A549 (cell line): ENCODE results near the gene IFNLR1. TPM values are rescaled to one million over a fixed set of nuclear protein-coding genes. Genes with fewer than 3 reads are reported as not detected.
A peak's percentile ranks its signal among the peaks of the same experiment; 100 is the strongest.

Experiments
- ATAC-seq, 2 experiments: fragments of 200-7000 bp in 1 of 2; fragments of >200 bp in 1 of 2; cut with Nextera tagmentation in 1 of 2; cut with Tn5 transposase in 1 of 2; 3 replicates each; pipeline versions ENCODE4 v1.8.0 to v1.9.1; 2018 to 2020; ENCODE audit warnings: mild to moderate bottlenecking in 1 of 2, moderate library complexity in 1 of 2
- CTCF ChIA-PET: fragments of 300-600 bp; sonication (Branson Sonifier 250); formaldehyde crosslinking; extraction: SDS; loops from one replicate; lab custom pipeline; 2021; ENCODE audit warnings: antibody characterized with exemption, inconsistent platforms; lab: Yijun Ruan, JAX
- POLR2A ChIA-PET: fragments of 350-600 bp; formaldehyde crosslinking; extraction: SDS; loops from one replicate; lab custom pipeline; 2021; ENCODE audit warnings: antibody characterized with exemption, inconsistent platforms; lab: Yijun Ruan, JAX
- DNase-seq, 2 experiments: peaks; one replicate each; pipeline versions ENCODE4 v3.0.0 to v3.0.0-alpha.2; 2011 to 2016; ENCODE audit warnings: low read depth in 1 of 2, low spot score in 1 of 2
- FAIRE-seq: peaks from 2 replicates; lab custom pipeline; 2011; peaks lifted over from hg19 to GRCh38; lab: Jason Lieb, UNC
- H3K27ac ChIP-seq, 2 experiments: fragments of >200 bp; sonication (Bioruptor Twin); formaldehyde crosslinking; 3 replicates each; pipeline ENCODE4 v1.5.1; 2016 to 2017
- H3K4me1 ChIP-seq: fragments of >200 bp; sonication (Bioruptor Twin); formaldehyde crosslinking; 3 replicates; pipeline ENCODE4 v1.6.1; 2016
- H3K4me2 ChIP-seq: fragments of >200 bp; sonication (Bioruptor Twin); formaldehyde crosslinking; 3 replicates; pipeline ENCODE4 v1.6.1; 2016
- H3K4me3 ChIP-seq: fragments of >200 bp; sonication (Bioruptor Twin); formaldehyde crosslinking; 3 replicates; pipeline ENCODE4 v1.5.1; 2016
- H3K9me3 ChIP-seq: fragments of >200 bp; sonication (Bioruptor Twin); formaldehyde crosslinking; 3 replicates; pipeline ENCODE4 v1.6.1; 2016
- ATOH8 ChIP-seq: fragments of 250-450 bp; sonication (Bioruptor Pico); IDR thresholded peaks from 2 replicates; pipeline ENCODE4 v1.5.0; 2020; ENCODE audit warnings: low read depth, mild to moderate bottlenecking, moderate library complexity
- CBX2 ChIP-seq: fragments of 200-600 bp; sonication (generic); IDR thresholded peaks from 2 replicates; pipeline ENCODE4 v1.6.1; 2016; ENCODE audit warnings: low read depth, mild to moderate bottlenecking, borderline replicate concordance
- CHD2 ChIP-seq: fragments of 150-350 bp; IDR thresholded peaks from 2 replicates; pipeline ENCODE4 v1.6.1; 2014; ENCODE audit warnings: low read length; ENCODE audit not compliant: partially characterized antibody
- EHF ChIP-seq: fragments of 250-450 bp; sonication (Bioruptor Pico); IDR thresholded peaks from 2 replicates; pipeline ENCODE4 v1.5.0; 2020; ENCODE audit warnings: mild to moderate bottlenecking
- HEYL ChIP-seq: fragments of 250-450 bp; sonication (Bioruptor Pico); IDR thresholded peaks from 2 replicates; pipeline ENCODE4 v1.8.0; 2021; ENCODE audit warnings: mild to moderate bottlenecking, moderate library complexity
- HMGXB4 ChIP-seq: fragments of 250-450 bp; sonication (Bioruptor Pico); IDR thresholded peaks from 2 replicates; pipeline ENCODE4 v1.5.0; 2021; ENCODE audit warnings: mild to moderate bottlenecking, moderate library complexity, borderline replicate concordance
- HOXB13 ChIP-seq: fragments of 250-450 bp; sonication (Bioruptor Pico); IDR thresholded peaks from 2 replicates; pipeline ENCODE4 v1.5.0; 2020; ENCODE audit warnings: low read depth, mild to moderate bottlenecking, moderate library complexity
- JUN ChIP-seq, 2 experiments: fragments of >200 bp; sonication (Bioruptor Twin); formaldehyde crosslinking; IDR thresholded peaks; 2 replicates in 1 of 2; 3 replicates in 1 of 2; pipeline ENCODE4 v1.6.1; 2016 to 2017
- KDM1A ChIP-seq: fragments of 200-600 bp; sonication (generic); IDR thresholded peaks from 2 replicates; pipeline ENCODE4 v1.6.1; 2016; ENCODE audit warnings: low read depth, mild to moderate bottlenecking
- KDM5A ChIP-seq: fragments of 200-600 bp; sonication (generic); IDR thresholded peaks from 2 replicates; pipeline ENCODE4 v1.6.1; 2016; ENCODE audit warnings: antibody characterized with exemption, mild to moderate bottlenecking
- NR3C1 ChIP-seq: fragments of >200 bp; sonication (Bioruptor Twin); formaldehyde crosslinking; IDR thresholded peaks from 3 replicates; pipeline ENCODE4 v1.6.1; 2017
- POLR2A ChIP-seq: IDR thresholded peaks from 2 replicates; pipeline ENCODE4 v1.6.1; 2012; ENCODE audit warnings: mild to moderate bottlenecking, low read length
- POLR2AphosphoS2 ChIP-seq: conservative IDR thresholded peaks from 2 replicates; pipeline ENCODE4 v1.6.1; 2012; ENCODE audit warnings: low read length, improper control_type of control experiment, inconsistent platforms
- REST ChIP-seq: fragments of 200-600 bp; sonication (generic); IDR thresholded peaks from 2 replicates; pipeline ENCODE4 v1.6.1; 2016; ENCODE audit warnings: antibody characterized with exemption, mild to moderate bottlenecking, moderate library complexity
- RFX5 ChIP-seq: fragments of 450-650 bp; IDR thresholded peaks from 2 replicates; pipeline ENCODE4 v1.7.1; 2014; ENCODE audit warnings: antibody characterized with exemption, mild to moderate bottlenecking, moderate library complexity
- WGBS: methylation state at CpG from one replicate; pipeline ENCODE4 v1.1.6; 2017; ENCODE audit errors: missing lambda C conversion rate; 5-methylcytosine and 5-hydroxymethylcytosine counted together
- polyA plus RNA-seq, 4 experiments: library from polyadenylated mRNA; depleted of rRNA in 3 of 4; stranded (reverse); fragments of >200 nt; fragmentation: RNase III in 1 of 4; extraction: RNeasy Plus Mini Kit Qiagen cat#74134 plus additional on column Dnase treatment in 1 of 4; gene quantifications; 2 replicates in 3 of 4; 3 replicates in 1 of 4; pipeline ENCODE4 v1.2.3, GENCODE V29; 2011 to 2017

The IFNLR1 gene
- polyA plus RNA-seq, 2 of the 4 experiments (the other 2 are of a cell fraction): 0.84 to 1.3 TPM

- Histone ChIP-seq H3K4me2 (peak overlapping the region; percentile 98), H3K4me1 (peaks cover 37% of the 10 kb centered on the region), H3K27ac (peak overlapping the region; percentile 86 to 94; a peak in 5 of 6 replicates), H3K9me3 (no peaks in the 10 kb centered on the region), H3K4me3 (no peak overlapping the region; the same call in 2 of the 3 replicates)
- ChIA-PET CTCF (interaction anchor here (5.1 kb wide), 1 partner anchor 39 kb away, joined by 28 read pairs; no protein-coding TSS in a partner anchor), POLR2A (no interaction called here)
- FAIRE-seq: no peak
- 91% methylated on average over 13 of the region's 15 CpGs for WGBS
- no peak for ATAC-seq
- TF ChIP-seq POLR2AphosphoS2: no peak
- TF ChIP-seq KDM5A: no peak
- no peak for TF ChIP-seq NR3C1
- TF ChIP-seq HEYL (CRISPR knock-in tag): no peak
- TF ChIP-seq ATOH8 (CRISPR knock-in tag): no peak
- TF ChIP-seq EHF (CRISPR knock-in tag): no peak
- TF ChIP-seq RFX5: no peak
- no peak for TF ChIP-seq REST
- no peak for TF ChIP-seq HOXB13 (CRISPR knock-in tag)
- TF ChIP-seq JUN (IDR thresholded peaks at IDR 0.05): no peak
- TF ChIP-seq HMGXB4: no peak
- no peak for TF ChIP-seq POLR2A
- no peak for TF ChIP-seq CHD2
- no peak for TF ChIP-seq CBX2
- no peak for DNase-seq
These were observed 77.2 kb downstream of the IFNLR1 start for GRCh38 chr1:24109686-24110475.

- Histone ChIP-seq H3K4me3 (peak overlapping the region; percentile 50), H3K4me1 (peaks cover 37% of the 10 kb centered on the region), H3K27ac (peak overlapping the region; percentile 86 to 94), H3K9me3 (no peaks in the 10 kb centered on the region)
- ATAC-seq: no peak
- 71% methylated on average over 1 of the region's 1 CpG for WGBS
- CTCF ChIA-PET: interaction anchor here (0.8 kb wide), 1 partner anchor 26 kb away, joined by 3 read pairs; no protein-coding TSS in a partner anchor
- FAIRE-seq: no peak
- no peak for DNase-seq
- POLR2A ChIA-PET: interaction anchor here (0.9 kb wide), 1 partner anchor 9 kb away, joined by 3 read pairs; no protein-coding TSS in a partner anchor
- no peak for TF ChIP-seq POLR2A
- TF ChIP-seq KDM1A: peak; percentile 72; the same call in 1 of the 2 replicates
- TF ChIP-seq, all 56 proteins: peak for 1
- peak overlapping the region; percentile 98 for H3K4me2 ChIP-seq
These were observed 78.0 kb downstream of the IFNLR1 start for GRCh38 chr1:24109166-24109483.
